IMR-90 (cell line): Measurements from ENCODE around the gene CFD. TPM values are rescaled to one million over a fixed set of nuclear protein-coding genes. Genes with fewer than 3 reads are reported as not detected.

Source experiments
- ATAC-seq: fragments of 200-7000 bp; cut with Tn5 transposase; 2 replicates; pipeline ENCODE4 v1.9.1; 2020; ENCODE audit warnings: low read depth, mild to moderate bottlenecking, moderate library complexity
- BruUV-seq: library from RNA; stranded (reverse); fragments of 400-500 nt; replicated peaks from 2 replicates; lab custom pipeline; 2021; lab: Mats Ljungman, UMichigan
- CTCF ChIA-PET: fragments of 300-600 bp; formaldehyde crosslinking; extraction: SDS; loops from one replicate; lab custom pipeline; 2021; ENCODE audit warnings: antibody characterized with exemption; lab: Yijun Ruan, JAX
- POLR2A ChIA-PET: fragments of 300-600 bp; sonication (Branson Sonifier 250); formaldehyde crosslinking; loops from one replicate; lab custom pipeline; 2022; ENCODE audit warnings: antibody characterized with exemption; ENCODE audit not compliant: unreplicated experiment; lab: Charles Lee
- DNase-seq: peaks from one replicate; pipeline ENCODE4 v3.0.0; 2013
- H2AFZ ChIP-seq: replicated peaks from 2 replicates; pipeline ENCODE3; 2013; ENCODE audit warnings: low read length, mild to moderate bottlenecking; ENCODE audit not compliant: poor library complexity
- H2AK5ac ChIP-seq: 2 replicates; pipeline ENCODE4 v1.6.1; 2013; ENCODE audit warnings: low read depth, low read length, inconsistent platforms
- H2AK9ac ChIP-seq: replicated peaks from 2 replicates; pipeline ENCODE3; 2013; ENCODE audit warnings: mild to moderate bottlenecking, low read depth, low read length, moderate library complexity; ENCODE audit not compliant: poor library complexity
- H2BK120ac ChIP-seq: 2 replicates; pipeline ENCODE4 v1.6.1; 2013; ENCODE audit warnings: low read depth, low read length, inconsistent platforms
- H2BK15ac ChIP-seq: 3 replicates; pipeline ENCODE4 v1.6.1; 2013; ENCODE audit warnings: low read depth, low read length, inconsistent platforms
- H2BK20ac ChIP-seq: 2 replicates; pipeline ENCODE4 v1.6.1; 2013; ENCODE audit warnings: low read depth, mild to moderate bottlenecking, inconsistent platforms, low read length, moderate library complexity
- H2BK5ac ChIP-seq: 2 replicates; pipeline ENCODE4 v1.6.1; 2013; ENCODE audit warnings: mild to moderate bottlenecking, low read depth, low read length, inconsistent platforms; ENCODE audit not compliant: poor library complexity, severe bottlenecking
- H3K14ac ChIP-seq: replicated peaks from 2 replicates; pipeline ENCODE4 v1.6.1; 2013; ENCODE audit warnings: low read depth, low read length, inconsistent platforms
- H3K18ac ChIP-seq: 2 replicates; pipeline ENCODE4 v1.6.1; 2013; ENCODE audit warnings: low read depth, low read length, control low read depth
- H3K23ac ChIP-seq: 2 replicates; pipeline ENCODE4 v1.6.1; 2013; ENCODE audit warnings: low read depth, low read length, inconsistent platforms
- H3K27ac ChIP-seq: 2 replicates; pipeline ENCODE4 v1.5.1; 2013; ENCODE audit warnings: mild to moderate bottlenecking, control low read depth, low read length; ENCODE audit not compliant: insufficient read depth
- H3K27me3 ChIP-seq: 2 replicates; pipeline ENCODE4 v1.6.1; 2013; ENCODE audit warnings: low read length; ENCODE audit not compliant: control insufficient read depth, insufficient read depth
- H3K36me3 ChIP-seq: 2 replicates; pipeline ENCODE4 v1.6.1; 2013; ENCODE audit warnings: low read length, mixed read lengths; ENCODE audit not compliant: control insufficient read depth, insufficient read depth
- H3K4ac ChIP-seq: 2 replicates; pipeline ENCODE4 v1.6.1; 2013; ENCODE audit warnings: low read depth, low read length, inconsistent platforms
- H3K4me1 ChIP-seq: 2 replicates; pipeline ENCODE4 v1.6.1; 2013; ENCODE audit warnings: low read length, mixed read lengths; ENCODE audit not compliant: control insufficient read depth, insufficient read depth
- H3K4me2 ChIP-seq: 2 replicates; pipeline ENCODE4 v1.6.1; 2013; ENCODE audit warnings: low read depth, mild to moderate bottlenecking, control low read depth, low read length, moderate library complexity
- H3K4me3 ChIP-seq: 2 replicates; pipeline ENCODE4 v1.5.1; 2013; ENCODE audit warnings: low read depth, mild to moderate bottlenecking, control low read depth, low read length, moderate library complexity; ENCODE audit not compliant: insufficient read depth
- H3K56ac ChIP-seq: 2 replicates; pipeline ENCODE4 v1.6.1; 2013; ENCODE audit warnings: low read length, inconsistent platforms; ENCODE audit not compliant: insufficient read depth; ENCODE audit errors: extremely low read depth
- H3K79me1 ChIP-seq, 2 experiments: 2 replicates each; pipeline ENCODE4 v1.6.1; 2013; ENCODE audit warnings: low read length in 2 of 2, inconsistent platforms in 1 of 2, low read depth in 1 of 2
- H3K9ac ChIP-seq: 2 replicates; pipeline ENCODE4 v1.6.1; 2013; ENCODE audit warnings: low read depth, low read length, control low read depth
- H3K9me1 ChIP-seq: 2 replicates; pipeline ENCODE4 v1.6.1; 2013; ENCODE audit warnings: low read length, inconsistent platforms; ENCODE audit not compliant: insufficient read depth
- H3K9me3 ChIP-seq: 2 replicates; pipeline ENCODE4 v1.6.1; 2013; ENCODE audit warnings: low read length; ENCODE audit not compliant: control insufficient read depth, insufficient read depth
- H4K20me1 ChIP-seq: 2 replicates; pipeline ENCODE4 v1.6.1; 2013; ENCODE audit warnings: low read length, inconsistent platforms; ENCODE audit not compliant: insufficient read depth
- H4K5ac ChIP-seq: 2 replicates; pipeline ENCODE4 v1.6.1; 2013; ENCODE audit warnings: mild to moderate bottlenecking, low read depth, low read length, control low read depth
- H4K8ac ChIP-seq, 2 experiments: 2 replicates each; pipeline ENCODE4 v1.6.1; 2013; ENCODE audit warnings: low read depth in 2 of 2, low read length in 2 of 2, control low read depth in 1 of 2, inconsistent platforms in 1 of 2
- H4K91ac ChIP-seq: 2 replicates; pipeline ENCODE4 v1.6.1; 2013; ENCODE audit warnings: low read depth, low read length, inconsistent platforms; ENCODE audit not compliant: insufficient read depth
- ELK1 ChIP-seq: fragments of 150-350 bp; IDR thresholded peaks from 2 replicates; pipeline ENCODE4 v1.6.1; 2016; ENCODE audit warnings: low read depth, mild to moderate bottlenecking, low read length, moderate library complexity, borderline replicate concordance
- FOS ChIP-seq: fragments of 150-350 bp; IDR thresholded peaks from 2 replicates; pipeline ENCODE4 v1.6.1; 2016; ENCODE audit warnings: low read depth, low read length
- MAZ ChIP-seq: IDR thresholded peaks from 2 replicates; pipeline ENCODE4 v1.6.1; 2012; ENCODE audit warnings: low read depth, mild to moderate bottlenecking, low read length, improper control_type of control experiment, moderate library complexity, borderline replicate concordance
- NFE2L2 ChIP-seq: fragments of 150-350 bp; IDR thresholded peaks from 2 replicates; pipeline ENCODE4 v1.6.1; 2016; ENCODE audit warnings: low read depth, mild to moderate bottlenecking, low read length
- POLR2A ChIP-seq: IDR thresholded peaks from 2 replicates; pipeline ENCODE4 v1.6.1; 2012; ENCODE audit warnings: mild to moderate bottlenecking, low read depth, low read length
- RAD21 ChIP-seq: IDR thresholded peaks from 2 replicates; pipeline ENCODE4 v1.6.1; 2012; ENCODE audit warnings: low read length, improper control_type of control experiment
- RCOR1 ChIP-seq: IDR thresholded peaks from 2 replicates; pipeline ENCODE4 v1.6.1; 2012; ENCODE audit warnings: mild to moderate bottlenecking, low read length, improper control_type of control experiment; ENCODE audit not compliant: insufficient replicate concordance
- WGBS, 2 experiments: methylation state at CpG; one replicate each; pipeline versions ENCODE4 v1.1.5 to v1.1.7; 2013; ENCODE audit warnings: missing lambda C conversion rate in 2 of 2; ENCODE audit not compliant: insufficient read length in 1 of 2; ENCODE audit errors: extremely low coverage in 2 of 2; 5-methylcytosine and 5-hydroxymethylcytosine counted together
- dilution Hi-C: fragments of 300-500 bp; cut with HindIII; formaldehyde crosslinking; loops from one replicate; pipeline ENCODE4 v1.14.3; 2018; ENCODE audit warnings: low sequenced_read_pairs; ENCODE audit not compliant: unreplicated experiment
- in situ Hi-C: fragments of 300-500 bp; cut with MboI; formaldehyde crosslinking; loops from 3 replicates; pipeline ENCODE4 v1.14.3; 2019; ENCODE audit warnings: low sequenced_read_pairs, inconsistent platforms, mixed read lengths
- intact Hi-C: fragments of 100-400 bp; cut with micrococcal nuclease; formaldehyde crosslinking; loops from 2 replicates; pipeline ENCODE4 v1.10.0; 2022
- polyA plus RNA-seq, 3 experiments: library from polyadenylated mRNA; depleted of rRNA; stranded (reverse); fragments of >200 nt; gene quantifications; 2 replicates each; pipeline ENCODE4 v1.2.3, GENCODE V29; 2012; ENCODE audit warnings: low replicate concordance in 1 of 3
- total RNA-seq: library from RNA; depleted of rRNA; stranded (reverse); fragments of >200 nt; gene quantifications from 2 replicates; pipeline ENCODE4 v1.2.3, GENCODE V29; 2012

The CFD gene
- total and polyA plus RNA-seq, 2 of the 4 experiments (the other 2 are of a cell fraction), result 1.4 to 2.8 TPM

- no peak overlapping the region for H3K9ac ChIP-seq
- H3K18ac ChIP-seq, result no peak overlapping the region
- in situ Hi-C loops, result no loop called here
- no peak for DNase-seq
- peaks cover 12% of the 10 kb centered on the region for H4K20me1 ChIP-seq
- H3K27me3 ChIP-seq, result no peaks in the 10 kb centered on the region
- no peak overlapping the region for H2AFZ ChIP-seq
- H3K4me3 ChIP-seq, result no peak overlapping the region
- H3K36me3 ChIP-seq, result peaks cover 16% of the 10 kb centered on the region
- H3K56ac ChIP-seq, result no peak overlapping the region
- H3K9me3 ChIP-seq, result no peaks in the 10 kb centered on the region
- H2AK9ac ChIP-seq, result no peak overlapping the region
- intact Hi-C loops, result loop anchor here (5.0 to 10.0 kb wide), 3 partner anchors 45 to 202 kb away; partner anchors contain the start of genes R3HDM4, RNF126 and WDR18
- H2BK5ac ChIP-seq, result no peak overlapping the region
- ChIA-PET POLR2A (no interaction called here), CTCF (no interaction called here)
- no peak for ATAC-seq
- no peak overlapping the region for H3K27ac ChIP-seq
- H2AK5ac ChIP-seq, result no peak overlapping the region
- H4K91ac ChIP-seq, result no peak overlapping the region
- dilution Hi-C loops, result no loop called here
- H4K5ac ChIP-seq, result no peak overlapping the region
- no peak overlapping the region for H3K4ac ChIP-seq
- H2BK120ac ChIP-seq, result no peak overlapping the region
- no peak for TF ChIP-seq RCOR1
- TF ChIP-seq MAZ, result no peak
- no peak for TF ChIP-seq NFE2L2
- TF ChIP-seq FOS, result no peak
- no peak for TF ChIP-seq ELK1
- TF ChIP-seq POLR2A, result no peak
- TF ChIP-seq RAD21, result no peak
- BruUV-seq, result no TSS peak
- no peak overlapping the region for H3K4me2 ChIP-seq
- H2BK15ac ChIP-seq, result no peak overlapping the region
- peaks cover 7 to 22% of the 10 kb centered on the region in 2 experiments; a peak in 2 of 4 replicates for H3K79me1 ChIP-seq
- H2BK20ac ChIP-seq, result no peak overlapping the region
- WGBS, 2 experiments, result 86% methylated on average over 19 of the region's 38 CpGs; no CpG with 5 or more reads in 1 of the 2 experiments
- H3K14ac ChIP-seq, result no peak overlapping the region
- H4K8ac ChIP-seq, result no peak overlapping the region
- no peaks in the 10 kb centered on the region; the same call in 1 of the 2 replicates for H3K9me1 ChIP-seq
- H3K4me1 ChIP-seq, result peaks cover 22% of the 10 kb centered on the region
- H3K23ac ChIP-seq, result no peak overlapping the region
Observed at GRCh38 chr19:866769-867300, 7.4 kb downstream of the CFD start.
